SK-N-SH (cell line): ENCODE results near the gene SEC14L2. TPM values are rescaled to one million over a fixed set of nuclear protein-coding genes. Genes with fewer than 3 reads are reported as not detected.

Experiments used
- CTCF ChIA-PET: fragments of 300-600, 350-600 bp; formaldehyde crosslinking; extraction: SDS; loops from one replicate; lab custom pipeline; 2021; lab: Yijun Ruan, JAX
- POLR2A ChIA-PET: fragments of 350-600 bp; sonication (Branson Sonifier 250); formaldehyde crosslinking; extraction: SDS; loops from one replicate; lab custom pipeline; 2020; ENCODE audit warnings: antibody characterized with exemption, inconsistent platforms; lab: Yijun Ruan, JAX
- DNase-seq: peaks from one replicate; pipeline ENCODE4 v3.0.0; 2012
- H2AFZ ChIP-seq: fragments of 200-600 bp; sonication (generic); 2 replicates; pipeline ENCODE4 v1.8.1; 2016; ENCODE audit warnings: antibody characterized with exemption, mild to moderate bottlenecking, low read depth
- H3F3A ChIP-seq: fragments of 200-600 bp; sonication (generic); replicated peaks from 2 replicates; pipeline ENCODE3; 2016; ENCODE audit warnings: antibody characterized with exemption, mild to moderate bottlenecking; ENCODE audit not compliant: insufficient read depth
- H3K27ac ChIP-seq, 2 experiments: fragments of 200-500 bp in 1 of 2; fragments of 200-600 bp in 1 of 2; sonication (Bioruptor generic) in 1 of 2; sonication (generic), shearing (Covaris generic) in 1 of 2; 2 replicates each; pipeline versions ENCODE4 v1.5.1 to v1.6.1; 2014 to 2016; ENCODE audit warnings: low read depth in 2 of 2, inconsistent platforms in 1 of 2, low read length in 1 of 2, mild to moderate bottlenecking in 1 of 2, mixed read lengths in 1 of 2
- H3K27me3 ChIP-seq: fragments of 200-600 bp; sonication (generic), shearing (Covaris generic); 2 replicates; pipeline ENCODE4 v1.6.1; 2016; ENCODE audit warnings: mixed run types; ENCODE audit not compliant: insufficient read depth
- H3K36me3 ChIP-seq, 2 experiments: fragments of 200-500 bp in 1 of 2; fragments of 200-600 bp in 1 of 2; sonication (Bioruptor generic) in 1 of 2; sonication (generic) in 1 of 2; replicated peaks in 1 of 2; 2 replicates each; pipeline versions ENCODE3 to v1.5.1; 2014 to 2016; ENCODE audit warnings: low read length in 1 of 2, mild to moderate bottlenecking in 1 of 2; ENCODE audit not compliant: insufficient read depth in 2 of 2, control insufficient read depth in 1 of 2
- H3K4me1 ChIP-seq, 2 experiments: fragments of 200-500 bp in 1 of 2; fragments of 200-600 bp in 1 of 2; sonication (Bioruptor generic) in 1 of 2; sonication (generic), shearing (Covaris generic) in 1 of 2; 2 replicates each; pipeline versions ENCODE4 v1.5.1 to v1.6.1; 2014 to 2016; ENCODE audit warnings: low read depth in 1 of 2, low read length in 1 of 2, mixed run types in 1 of 2; ENCODE audit not compliant: insufficient read depth in 2 of 2, control insufficient read depth in 1 of 2
- H3K4me2 ChIP-seq: fragments of 200-600 bp; sonication (generic), shearing (Covaris generic); 2 replicates; pipeline ENCODE4 v1.6.1; 2017; ENCODE audit warnings: mixed run types
- H3K4me3 ChIP-seq, 2 experiments: fragments of 200-500 bp in 1 of 2; fragments of 200-600 bp in 1 of 2; sonication (Bioruptor generic) in 1 of 2; sonication (generic), shearing (Covaris generic) in 1 of 2; 2 replicates each; pipeline versions ENCODE4 v1.5.1 to v1.8.1; 2014 to 2016; ENCODE audit warnings: low read depth in 2 of 2, inconsistent platforms in 1 of 2, low read length in 1 of 2, mild to moderate bottlenecking in 1 of 2, mixed read lengths in 1 of 2, moderate library complexity in 1 of 2
- H3K79me2 ChIP-seq: fragments of 200-600 bp; sonication (generic); 2 replicates; pipeline ENCODE4 v1.8.1; 2017; ENCODE audit warnings: mild to moderate bottlenecking; ENCODE audit not compliant: insufficient read depth
- H3K9ac ChIP-seq: fragments of 200-600 bp; sonication (generic); 2 replicates; pipeline ENCODE4 v1.6.1; 2017; ENCODE audit warnings: mixed run types
- H3K9me2 ChIP-seq: fragments of 200-600 bp; sonication (generic); 2 replicates; pipeline ENCODE4 v1.6.1; 2017; ENCODE audit warnings: mixed run types
- H3K9me3 ChIP-seq: fragments of 200-600 bp; sonication (generic); 2 replicates; pipeline ENCODE4 v1.6.1; 2017; ENCODE audit warnings: mixed run types, mild to moderate bottlenecking, moderate library complexity
- H4K20me1 ChIP-seq: fragments of 200-600 bp; sonication (generic); 2 replicates; pipeline ENCODE4 v1.6.1; 2017; ENCODE audit warnings: mild to moderate bottlenecking, mixed run types; ENCODE audit not compliant: insufficient read depth
- CTCF ChIP-seq: fragments of 200-600 bp; sonication (generic); IDR thresholded peaks from 2 replicates; pipeline ENCODE4 v1.6.1; 2017; ENCODE audit warnings: antibody characterized with exemption, mild to moderate bottlenecking, moderate library complexity
- FOSL2 ChIP-seq: IDR thresholded peaks from 2 replicates; pipeline ENCODE4 v1.4.0; 2012; ENCODE audit warnings: low read depth, mild to moderate bottlenecking, moderate library complexity, borderline replicate concordance
- FOXM1 ChIP-seq: IDR thresholded peaks from 2 replicates; pipeline ENCODE4 v1.4.0; 2012; ENCODE audit warnings: low read depth, mild to moderate bottlenecking
- GABPA ChIP-seq: IDR thresholded peaks from 2 replicates; pipeline ENCODE4 v1.4.0; 2012; ENCODE audit warnings: low read depth, mild to moderate bottlenecking
- GATA2 ChIP-seq: sonication (generic); formaldehyde crosslinking; IDR thresholded peaks from 2 replicates; pipeline ENCODE4 v1.5.0; 2020; ENCODE audit warnings: mild to moderate bottlenecking, missing genetic modification reagents
- IRF3 ChIP-seq: fragments of 150-350 bp; IDR thresholded peaks from 2 replicates; pipeline ENCODE4 v1.6.1; 2016; ENCODE audit warnings: mild to moderate bottlenecking, low read depth, low read length
- MAX ChIP-seq: IDR thresholded peaks from 2 replicates; pipeline ENCODE4 v1.4.0; 2012; ENCODE audit warnings: low read depth
- RAD21 ChIP-seq: IDR thresholded peaks from 2 replicates; pipeline ENCODE4 v1.6.1; 2012; ENCODE audit warnings: mild to moderate bottlenecking, low read length
- RCOR1 ChIP-seq: fragments of 150-350 bp; IDR thresholded peaks from 2 replicates; pipeline ENCODE4 v1.6.1; 2017; ENCODE audit warnings: antibody characterized with exemption, low read length
- SIN3A ChIP-seq: IDR thresholded peaks from 2 replicates; pipeline ENCODE4 v1.6.1; 2012; ENCODE audit warnings: low read depth, mild to moderate bottlenecking, low read length, moderate library complexity, borderline replicate concordance
- SMC3 ChIP-seq: IDR thresholded peaks from 2 replicates; pipeline ENCODE4 v1.6.1; 2012; ENCODE audit warnings: low read depth, low read length, improper control_type of control experiment
- USF1 ChIP-seq: IDR thresholded peaks from 2 replicates; pipeline ENCODE4 v1.4.0; 2012; ENCODE audit warnings: low read depth, borderline replicate concordance
- YY1 ChIP-seq: IDR thresholded peaks from 2 replicates; pipeline ENCODE4 v1.4.0; 2012; ENCODE audit warnings: low read depth, mild to moderate bottlenecking
- WGBS: methylation state at CpG from one replicate; pipeline ENCODE4 v1.1.6; 2017; ENCODE audit warnings: low lambda C conversion rate; 5-methylcytosine and 5-hydroxymethylcytosine counted together
- polyA plus RNA-seq, 3 experiments: library from polyadenylated mRNA; depleted of rRNA; stranded (reverse); fragments of >200 nt; gene quantifications; 2 replicates each; pipeline ENCODE4 v1.2.3, GENCODE V29; 2012
- TF ChIP-seq, protein P1 (sequence below): IDR thresholded peaks from 2 replicates; pipeline ENCODE4 v1.6.1; 2012; ENCODE audit warnings: mild to moderate bottlenecking, low read depth, low read length, moderate library complexity

The SEC14L2 gene
- polyA plus RNA-seq, 1 of the 3 experiments (the other 2 are of a cell fraction) = 14.0 TPM

DNA sequence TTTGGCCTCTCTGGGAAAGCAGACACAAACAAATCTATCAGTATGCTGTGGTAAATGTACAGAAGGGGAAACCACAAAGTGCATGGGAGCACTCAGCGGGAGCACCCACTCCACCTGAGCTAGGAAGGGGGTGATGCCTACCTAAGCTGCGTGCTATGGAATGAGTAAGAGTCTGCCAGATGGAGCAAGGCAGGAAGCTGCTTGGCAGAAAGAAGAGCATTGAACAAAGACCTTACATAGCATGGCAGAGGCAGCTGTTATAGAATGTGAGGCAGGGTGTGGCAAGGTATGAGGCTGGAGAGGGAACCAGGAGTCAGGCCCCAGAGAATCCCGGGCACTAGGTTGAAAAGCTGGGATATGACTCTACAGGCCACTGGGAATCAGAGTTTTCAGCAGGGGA is 15.0 kb downstream of the SEC14L2 start (continued):
- no peak for TF ChIP-seq CTCF
- TF ChIP-seq, protein P1, sequence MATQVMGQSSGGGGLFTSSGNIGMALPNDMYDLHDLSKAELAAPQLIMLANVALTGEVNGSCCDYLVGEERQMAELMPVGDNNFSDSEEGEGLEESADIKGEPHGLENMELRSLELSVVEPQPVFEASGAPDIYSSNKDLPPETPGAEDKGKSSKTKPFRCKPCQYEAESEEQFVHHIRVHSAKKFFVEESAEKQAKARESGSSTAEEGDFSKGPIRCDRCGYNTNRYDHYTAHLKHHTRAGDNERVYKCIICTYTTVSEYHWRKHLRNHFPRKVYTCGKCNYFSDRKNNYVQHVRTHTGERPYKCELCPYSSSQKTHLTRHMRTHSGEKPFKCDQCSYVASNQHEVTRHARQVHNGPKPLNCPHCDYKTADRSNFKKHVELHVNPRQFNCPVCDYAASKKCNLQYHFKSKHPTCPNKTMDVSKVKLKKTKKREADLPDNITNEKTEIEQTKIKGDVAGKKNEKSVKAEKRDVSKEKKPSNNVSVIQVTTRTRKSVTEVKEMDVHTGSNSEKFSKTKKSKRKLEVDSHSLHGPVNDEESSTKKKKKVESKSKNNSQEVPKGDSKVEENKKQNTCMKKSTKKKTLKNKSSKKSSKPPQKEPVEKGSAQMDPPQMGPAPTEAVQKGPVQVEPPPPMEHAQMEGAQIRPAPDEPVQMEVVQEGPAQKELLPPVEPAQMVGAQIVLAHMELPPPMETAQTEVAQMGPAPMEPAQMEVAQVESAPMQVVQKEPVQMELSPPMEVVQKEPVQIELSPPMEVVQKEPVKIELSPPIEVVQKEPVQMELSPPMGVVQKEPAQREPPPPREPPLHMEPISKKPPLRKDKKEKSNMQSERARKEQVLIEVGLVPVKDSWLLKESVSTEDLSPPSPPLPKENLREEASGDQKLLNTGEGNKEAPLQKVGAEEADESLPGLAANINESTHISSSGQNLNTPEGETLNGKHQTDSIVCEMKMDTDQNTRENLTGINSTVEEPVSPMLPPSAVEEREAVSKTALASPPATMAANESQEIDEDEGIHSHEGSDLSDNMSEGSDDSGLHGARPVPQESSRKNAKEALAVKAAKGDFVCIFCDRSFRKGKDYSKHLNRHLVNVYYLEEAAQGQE = no peak
- no peak for TF ChIP-seq RAD21
- no peak for TF ChIP-seq FOXM1

GRCh38 chr22:30413001-30413400 is 16.2 kb downstream of the SEC14L2 start:
- H3K9me2 ChIP-seq = no peaks in the 10 kb centered on the region
- H3F3A ChIP-seq = peaks cover 7% of the 10 kb centered on the region
- H3K36me3 ChIP-seq = peaks cover 26 to 36% of the 10 kb centered on the region in 2 experiments
- no peak overlapping the region for H3K4me2 ChIP-seq
- H3K4me3 ChIP-seq = no peak overlapping the region
- no peak for DNase-seq
- TF ChIP-seq RCOR1 (no peak), YY1 (no peak), GABPA (no peak), IRF3 (no peak), USF1 (no peak), GATA2 (CRISPR knock-in tag) (no peak), SMC3 (no peak), FOSL2 (no peak), SIN3A (no peak), MAX (no peak)
- TF ChIP-seq, protein P1 = no peak
- no peaks in the 10 kb centered on the region for H3K4me1 ChIP-seq
- no peaks in the 10 kb centered on the region for H4K20me1 ChIP-seq
- CTCF ChIA-PET = interaction anchor here (0.6 to 1.3 kb wide), 2 partner anchors 21 to 26 kb away, joined by 3 read pairs; partner anchors contain the start of gene RNF215
- no peak overlapping the region for H2AFZ ChIP-seq
- WGBS = 96% methylated on average over 4 of the region's 4 CpGs
- no peak overlapping the region for H3K27ac ChIP-seq
- no peaks in the 10 kb centered on the region for H3K9me3 ChIP-seq
- POLR2A ChIA-PET = interaction anchor here (1.9 kb wide), 1 partner anchor 10 kb away, joined by 10 read pairs; no protein-coding TSS in a partner anchor
- H3K27me3 ChIP-seq = no peaks in the 10 kb centered on the region
- no peaks in the 10 kb centered on the region for H3K79me2 ChIP-seq
- no peak overlapping the region for H3K9ac ChIP-seq
